ENCODE results near the gene CAP1. TPM values are rescaled to one million over a fixed set of nuclear protein-coding genes. Genes with fewer than 3 reads are reported as not detected.
"Not testable (repeated sequence)": the region's sequence is repeated elsewhere in the genome, so short reads cannot be mapped to it uniquely, and the experiment has no call there.

CAP1 gene
- total and polyA plus RNA-seq, 10 of the 15 experiments (the other 5 are each of a cell fraction or from before 2014, with no cell fraction given) = 360 to 500 (median 431) TPM

- BruUV-seq (replicated peaks) = no TSS peak
- Histone ChIP-seq H3K27me3 (replicated peaks in 1 of 2; ENCODE audit: control insufficient read depth in 2 of 2, insufficient read depth in 2 of 2, low read length in 1 of 2) (no peaks in the 10 kb centered on the region), H2AFZ (ENCODE audit: control insufficient read depth, low read depth, low read length) (no peak overlapping the region), H3K9me3 (replicated peaks; ENCODE audit: control insufficient read depth, insufficient read depth, low read length) (no peaks in the 10 kb centered on the region), H3K36me3 (ENCODE audit: control insufficient read depth in 2 of 2, insufficient read depth in 2 of 2, low read length in 1 of 2) (no peaks in the 10 kb centered on the region), H3K79me2 (ENCODE audit: control insufficient read depth, insufficient read depth, low read length) (peaks cover 13% of the 10 kb centered on the region), H3K27ac (ENCODE audit: control insufficient read depth, insufficient read depth) (no peak overlapping the region), H3K4me2 (ENCODE audit: control insufficient read depth, insufficient read depth) (no peak overlapping the region), H4K20me1 (ENCODE audit: control insufficient read depth, insufficient read depth) (no peaks in the 10 kb centered on the region), H3K9ac (ENCODE audit: control insufficient read depth, insufficient read depth, low read length) (no peak overlapping the region), H3K4me3 (no peak overlapping the region), H3K4me1 (ENCODE audit: control insufficient read depth, insufficient read depth, low read length) (peaks cover 17% of the 10 kb centered on the region)
- ATAC-seq = no peak
- CTCF ChIA-PET = interaction anchor here (1.0 to 4.6 kb wide), 2 partner anchors 24 to 117 kb away, joined by 3 to 31 read pairs; no protein-coding TSS in a partner anchor
- in situ Hi-C loops (cut with MboI) (loop anchor here (5.0 kb wide), 1 partner anchor 114 kb away; no protein-coding TSS in a partner anchor), intact Hi-C loops (cut with micrococcal nuclease; ENCODE audit: unreplicated experiment) (no loop called here)
- POLR2A ChIA-PET = no interaction called here
- RAD21 ChIA-PET (ENCODE audit: unreplicated experiment) = no interaction called here
- SMC1A ChIA-PET (ENCODE audit: uncharacterized antibody, unreplicated experiment) = interaction anchor here (2.1 to 4.7 kb wide), 2 partner anchors 24 to 117 kb away, joined by 11 to 25 read pairs; no protein-coding TSS in a partner anchor
- no peak for DNase-seq (ENCODE audit: low read depth, low spot score)
- FAIRE-seq = no peak
- TF ChIP-seq FOXK2 (IDR thresholded peaks at IDR 0.05) = no peak
- TF ChIP-seq PAX5 (IDR thresholded peaks at IDR 0.05; ENCODE audit: borderline replicate concordance, low read depth, low read length) = no peak
- TF ChIP-seq POU2F2 (IDR thresholded peaks at IDR 0.05; ENCODE audit: borderline replicate concordance, low read depth, low read length) = no peak
- TF ChIP-seq POLR2A (IDR thresholded peaks at IDR 0.05; ENCODE audit: low read depth, low read length) = no peak
- no peak for TF ChIP-seq NFIC (IDR thresholded peaks at IDR 0.05; ENCODE audit: low read depth, low read length)
- no peak for TF ChIP-seq HDAC2 (IDR thresholded peaks at IDR 0.05)
- no peak for TF ChIP-seq HDGF (IDR thresholded peaks at IDR 0.05)
- no peak for TF ChIP-seq SIN3A (IDR thresholded peaks at IDR 0.05; ENCODE audit: low read depth, low read length)
- TF ChIP-seq, protein P1, sequence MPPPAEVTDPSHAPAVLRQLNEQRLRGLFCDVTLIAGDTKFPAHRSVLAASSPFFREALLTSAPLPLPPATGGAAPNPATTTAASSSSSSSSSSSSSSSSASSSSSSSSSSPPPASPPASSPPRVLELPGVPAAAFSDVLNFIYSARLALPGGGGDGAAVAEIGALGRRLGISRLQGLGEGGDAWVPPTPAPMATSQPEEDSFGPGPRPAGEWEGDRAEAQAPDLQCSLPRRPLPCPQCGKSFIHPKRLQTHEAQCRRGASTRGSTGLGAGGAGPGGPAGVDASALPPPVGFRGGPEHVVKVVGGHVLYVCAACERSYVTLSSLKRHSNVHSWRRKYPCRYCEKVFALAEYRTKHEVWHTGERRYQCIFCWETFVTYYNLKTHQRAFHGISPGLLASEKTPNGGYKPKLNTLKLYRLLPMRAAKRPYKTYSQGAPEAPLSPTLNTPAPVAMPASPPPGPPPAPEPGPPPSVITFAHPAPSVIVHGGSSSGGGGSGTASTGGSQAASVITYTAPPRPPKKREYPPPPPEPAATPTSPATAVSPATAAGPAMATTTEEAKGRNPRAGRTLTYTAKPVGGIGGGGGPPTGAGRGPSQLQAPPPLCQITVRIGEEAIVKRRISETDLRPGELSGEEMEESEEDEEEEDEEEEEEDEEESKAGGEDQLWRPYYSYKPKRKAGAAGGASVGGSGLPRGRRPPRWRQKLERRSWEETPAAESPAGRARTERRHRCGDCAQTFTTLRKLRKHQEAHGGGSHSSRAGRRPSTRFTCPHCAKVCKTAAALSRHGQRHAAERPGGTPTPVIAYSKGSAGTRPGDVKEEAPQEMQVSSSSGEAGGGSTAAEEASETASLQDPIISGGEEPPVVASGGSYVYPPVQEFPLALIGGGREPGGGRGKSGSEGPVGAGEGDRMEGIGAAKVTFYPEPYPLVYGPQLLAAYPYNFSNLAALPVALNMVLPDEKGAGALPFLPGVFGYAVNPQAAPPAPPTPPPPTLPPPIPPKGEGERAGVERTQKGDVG (CRISPR knock-in tag; IDR thresholded peaks at IDR 0.05) = no peak
- TF ChIP-seq MXI1 (IDR thresholded peaks at IDR 0.05; ENCODE audit: low read depth, low read length) = no peak
- TF ChIP-seq EED (IDR thresholded peaks at IDR 0.05; ENCODE audit: low read depth) = no peak
- TF ChIP-seq ZNF217 (IDR thresholded peaks at IDR 0.05) = no peak
- no peak for TF ChIP-seq KLF5 (IDR thresholded peaks at IDR 0.05; ENCODE audit: partially characterized antibody)
- no peak for TF ChIP-seq ZNF207 (IDR thresholded peaks at IDR 0.05; ENCODE audit: borderline replicate concordance)
- no peak for TF ChIP-seq DPF2 (IDR thresholded peaks at IDR 0.05)
- TF ChIP-seq, protein P2, sequence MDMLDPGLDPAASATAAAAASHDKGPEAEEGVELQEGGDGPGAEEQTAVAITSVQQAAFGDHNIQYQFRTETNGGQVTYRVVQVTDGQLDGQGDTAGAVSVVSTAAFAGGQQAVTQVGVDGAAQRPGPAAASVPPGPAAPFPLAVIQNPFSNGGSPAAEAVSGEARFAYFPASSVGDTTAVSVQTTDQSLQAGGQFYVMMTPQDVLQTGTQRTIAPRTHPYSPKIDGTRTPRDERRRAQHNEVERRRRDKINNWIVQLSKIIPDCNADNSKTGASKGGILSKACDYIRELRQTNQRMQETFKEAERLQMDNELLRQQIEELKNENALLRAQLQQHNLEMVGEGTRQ (IDR thresholded peaks at IDR 0.05; ENCODE audit: borderline replicate concordance, low read depth, low read length) = no peak
- TF ChIP-seq YBX1 (IDR thresholded peaks at IDR 0.05) = no peak
- WGBS (ENCODE audit: insufficient coverage, insufficient replicate concordance, low lambda C conversion rate, missing lambda C conversion rate) = 68% methylated on average over 4 of the region's 4 CpGs
These were observed 4.0 kb upstream of the CAP1 start for GRCh38 chr1:40036574-40036973.

DNA sequence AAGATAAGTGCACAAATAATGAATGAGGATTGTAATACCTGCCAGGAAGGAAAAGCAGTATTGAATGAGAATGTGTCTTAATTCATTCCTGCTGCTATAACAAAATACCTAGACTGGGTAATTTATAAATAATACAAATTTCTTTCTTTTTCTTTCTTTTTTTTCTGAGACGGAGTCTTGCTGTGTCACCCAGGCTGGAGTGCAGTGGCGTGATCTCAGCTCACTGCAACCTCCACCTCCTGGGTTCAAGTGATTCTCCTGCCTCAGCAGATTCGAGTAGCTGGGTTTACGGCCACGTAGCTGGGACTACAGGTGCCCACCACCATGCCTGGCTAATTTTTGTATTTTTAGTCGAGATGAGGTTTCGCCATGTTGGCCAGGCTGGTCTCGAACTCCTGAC lies 3.3 kb upstream of the CAP1 start:
- ChIA-PET POLR2A (interaction anchor here (0.7 kb wide), 1 partner anchor 11 kb away, joined by 3 read pairs; no protein-coding TSS in a partner anchor), SMC1A (ENCODE audit: uncharacterized antibody, unreplicated experiment) (interaction anchor here (1.6 to 4.7 kb wide), 3 partner anchors 23 to 118 kb away, joined by 5 to 25 read pairs (median 11); no protein-coding TSS in a partner anchor), CTCF (interaction anchor here (1.0 to 4.6 kb wide), 3 partner anchors 23 to 118 kb away, joined by 3 to 31 read pairs (median 3); no protein-coding TSS in a partner anchor)
- H3K27me3 ChIP-seq (replicated peaks in 1 of 2; ENCODE audit: control insufficient read depth in 2 of 2, insufficient read depth in 2 of 2, low read length in 1 of 2); H2AFZ ChIP-seq (ENCODE audit: control insufficient read depth, low read depth, low read length); H3K4me2 ChIP-seq (ENCODE audit: control insufficient read depth, insufficient read depth); H3K4me3 ChIP-seq; H3K9me3 ChIP-seq (replicated peaks; ENCODE audit: control insufficient read depth, insufficient read depth, low read length); H3K36me3 ChIP-seq (ENCODE audit: control insufficient read depth in 2 of 2, insufficient read depth in 2 of 2, low read length in 1 of 2); H3K9ac ChIP-seq (ENCODE audit: control insufficient read depth, insufficient read depth, low read length); ATAC-seq; H4K20me1 ChIP-seq (ENCODE audit: control insufficient read depth, insufficient read depth); FAIRE-seq; intact Hi-C loops (cut with micrococcal nuclease; ENCODE audit: unreplicated experiment); BruUV-seq (replicated peaks); RAD21 ChIA-PET (ENCODE audit: unreplicated experiment); DNase-seq (ENCODE audit: low read depth, low spot score); H3K27ac ChIP-seq (ENCODE audit: control insufficient read depth, insufficient read depth): not testable (repeated sequence)
- in situ Hi-C loops (cut with MboI) = loop anchor here (5.0 kb wide), 1 partner anchor 115 kb away; no protein-coding TSS in a partner anchor
- Histone ChIP-seq H3K4me1 (ENCODE audit: control insufficient read depth, insufficient read depth, low read length) (peaks cover 17% of the 10 kb centered on the region), H3K79me2 (ENCODE audit: control insufficient read depth, insufficient read depth, low read length) (peaks cover 20% of the 10 kb centered on the region)
- WGBS (ENCODE audit: insufficient coverage, insufficient replicate concordance, low lambda C conversion rate, missing lambda C conversion rate) = 97% methylated on average over 8 of the region's 8 CpGs
